Kidney (tissue), 14 donors: ENCODE measurements around the gene GPR17. TPM values are rescaled to one million over a fixed set of nuclear protein-coding genes. Genes with fewer than 3 reads are reported as not detected.

ENCODE experiments used
- DNase-seq, 5 donors: peaks; one replicate each; pipeline ENCODE4 v3.0.0-alpha.2; 2013 to 2020
- FAIRE-seq: peaks from 2 replicates; lab custom pipeline; 2012; peaks lifted over from hg19 to GRCh38; lab: Jason Lieb, UNC
- H3K27ac ChIP-seq, 2 donors: one replicate each; pipeline ENCODE4 v1.7.0; 2013; ENCODE audit warnings: low read depth in 2 of 2, low read length in 2 of 2, inconsistent platforms in 1 of 2
- H3K27me3 ChIP-seq: one replicate; pipeline ENCODE4 v1.7.1; 2013; ENCODE audit warnings: low read length, inconsistent platforms; ENCODE audit not compliant: control insufficient read depth, insufficient read depth
- H3K36me3 ChIP-seq, 3 donors: one replicate each; pipeline versions ENCODE4 v1.7.0 to v1.7.1; 2013; ENCODE audit warnings: low read length in 3 of 3, control low read depth in 1 of 3, inconsistent platforms in 1 of 3; ENCODE audit not compliant: insufficient read depth in 3 of 3, control insufficient read depth in 2 of 3
- H3K4me1 ChIP-seq, 3 donors: one replicate each; pipeline versions ENCODE4 v1.7.0 to v1.7.1; 2013; ENCODE audit warnings: low read length in 3 of 3, inconsistent platforms in 1 of 3, low read depth in 1 of 3; ENCODE audit not compliant: control insufficient read depth in 2 of 3, insufficient read depth in 2 of 3
- H3K4me3 ChIP-seq, 3 donors: one replicate each; pipeline versions ENCODE4 v1.7.0 to v1.8.1; 2013; ENCODE audit warnings: low read length in 3 of 3, control low read depth in 1 of 3, inconsistent platforms in 1 of 3
- H3K9ac ChIP-seq, 3 donors: one replicate each; pipeline versions ENCODE4 v1.7.0 to v1.7.1; 2013; ENCODE audit warnings: low read length in 3 of 3, control low read depth in 1 of 3, inconsistent platforms in 1 of 3
- H3K9me3 ChIP-seq, 3 donors: one replicate each; pipeline versions ENCODE4 v1.7.0 to v1.7.1; 2013; ENCODE audit warnings: low read length in 3 of 3, control low read depth in 1 of 3, inconsistent platforms in 1 of 3; ENCODE audit not compliant: control insufficient read depth in 2 of 3, insufficient read depth in 1 of 3
- intact Hi-C: fragments of 100-400 bp; cut with DNase I; formaldehyde crosslinking; loops from one replicate; pipeline ENCODE4 v1.11.1; 2022
- polyA plus RNA-seq: library from polyadenylated mRNA; stranded (reverse); fragments of 350-450 nt; fragmentation: Illumina TruSeq; extraction: RNeasy Lipid Tissue Mini Kit (QIAGEN cat#74804); gene quantifications from one replicate; pipeline ENCODE4 v1.2.3, GENCODE V29; 2014; ENCODE audit warnings: low read depth, low replicate concordance; ENCODE audit not compliant: insufficient read depth
- total RNA-seq: library from RNA; stranded (reverse); fragmentation: NEBNext Ultra II Directional; extraction: Animal tissue kit (Norgen Biotek cat#: 25700); gene quantifications from one replicate; pipeline ENCODE4 v1.2.1, GENCODE V29; 2021
- TF ChIP-seq, protein P1 (sequence below): IDR thresholded peaks from 3 replicates; pipeline ENCODE4 v1.5.1; 2012; ENCODE audit warnings: mild to moderate bottlenecking, moderate library complexity, borderline replicate concordance; ENCODE audit not compliant: insufficient read depth; ENCODE audit errors: extremely low read depth
- donor health status: control.
- donor health status: control.
- donor health status: control.
- donor health status: control.
- donor health status: control.
- donor health status: DM: yes; HTN: yes; CAD: no.
- donor health status: Normal renal cell carcinoma (clear cell type).

Gene GPR17
- total and polyA plus RNA-seq, 2 donors from 2014 or later: 0.39 to 0.50 TPM

DNA sequence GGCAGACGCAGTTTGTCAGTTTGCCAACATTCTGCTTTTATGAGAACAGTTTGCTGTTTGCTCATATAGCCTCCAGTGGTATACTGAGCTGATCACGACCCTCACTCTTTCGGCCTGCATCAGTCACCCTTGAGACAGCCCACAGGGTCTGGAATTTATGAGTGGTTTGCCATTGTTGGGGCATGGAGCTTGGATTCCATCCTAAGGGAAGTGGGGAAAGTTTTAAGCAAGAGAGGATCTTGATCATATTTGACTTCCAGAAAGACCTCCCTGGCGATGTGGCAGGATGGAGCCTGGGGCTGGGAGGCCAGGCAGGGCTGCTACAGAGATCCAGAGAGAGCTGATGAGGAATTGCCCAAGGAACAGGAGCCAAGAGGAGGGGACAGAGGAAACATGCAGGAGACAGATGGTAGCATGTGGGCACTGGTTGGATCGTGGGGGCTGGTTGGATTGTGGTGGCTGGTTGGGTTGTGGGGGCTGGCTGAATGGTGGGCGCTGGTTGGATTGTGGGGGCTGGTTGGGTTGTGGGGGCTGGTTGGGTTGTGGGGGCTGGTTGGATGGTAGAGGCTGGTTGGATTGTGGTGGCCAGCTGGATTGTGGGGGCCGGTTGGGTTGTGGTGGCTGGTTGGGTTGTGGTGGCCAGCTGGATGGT, 27.3 kb upstream of the GPR17 start:
- Histone ChIP-seq H3K4me3 (no peak overlapping the region), H3K27me3 (no peaks in the 10 kb centered on the region), H3K27ac (no peak overlapping the region), H3K9me3 (peaks cover 0 to 2% (median 0%) of the 10 kb centered on the region in 3 donors), H3K36me3 (peaks cover 0 to 3% (median 0%) of the 10 kb centered on the region in 3 donors), H3K9ac (no peak overlapping the region), H3K4me1 (no peaks in the 10 kb centered on the region)
- TF ChIP-seq, protein P1, sequence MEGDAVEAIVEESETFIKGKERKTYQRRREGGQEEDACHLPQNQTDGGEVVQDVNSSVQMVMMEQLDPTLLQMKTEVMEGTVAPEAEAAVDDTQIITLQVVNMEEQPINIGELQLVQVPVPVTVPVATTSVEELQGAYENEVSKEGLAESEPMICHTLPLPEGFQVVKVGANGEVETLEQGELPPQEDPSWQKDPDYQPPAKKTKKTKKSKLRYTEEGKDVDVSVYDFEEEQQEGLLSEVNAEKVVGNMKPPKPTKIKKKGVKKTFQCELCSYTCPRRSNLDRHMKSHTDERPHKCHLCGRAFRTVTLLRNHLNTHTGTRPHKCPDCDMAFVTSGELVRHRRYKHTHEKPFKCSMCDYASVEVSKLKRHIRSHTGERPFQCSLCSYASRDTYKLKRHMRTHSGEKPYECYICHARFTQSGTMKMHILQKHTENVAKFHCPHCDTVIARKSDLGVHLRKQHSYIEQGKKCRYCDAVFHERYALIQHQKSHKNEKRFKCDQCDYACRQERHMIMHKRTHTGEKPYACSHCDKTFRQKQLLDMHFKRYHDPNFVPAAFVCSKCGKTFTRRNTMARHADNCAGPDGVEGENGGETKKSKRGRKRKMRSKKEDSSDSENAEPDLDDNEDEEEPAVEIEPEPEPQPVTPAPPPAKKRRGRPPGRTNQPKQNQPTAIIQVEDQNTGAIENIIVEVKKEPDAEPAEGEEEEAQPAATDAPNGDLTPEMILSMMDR: no peak
- FAIRE-seq: no peak
- DNase-seq: peak in 1 of 5 donors; percentile 18
- intact Hi-C loops: no loop called here

DNA sequence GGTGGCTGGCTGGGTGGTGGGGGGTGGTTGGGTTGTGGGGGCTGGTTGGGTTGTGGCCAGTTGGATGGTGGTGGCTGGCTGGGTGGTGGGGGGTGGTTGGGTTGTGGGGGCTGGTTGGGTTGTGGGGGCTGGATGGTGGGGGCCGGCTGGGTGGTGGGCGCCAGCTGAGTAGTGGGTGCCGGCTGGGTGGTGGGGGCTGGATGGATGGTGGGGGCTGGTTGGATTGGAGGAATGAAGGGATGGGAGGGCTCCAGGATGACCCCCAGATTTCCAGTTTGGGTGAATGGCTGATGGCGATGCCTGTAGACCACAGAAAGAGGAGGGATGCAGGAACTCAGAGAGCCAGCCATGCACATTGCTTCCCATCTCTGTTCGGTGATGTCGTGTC, 26.8 kb upstream of the GPR17 start:
- peaks cover 0 to under 1% (median 0%) of the 10 kb centered on the region in 3 donors for H3K9me3 ChIP-seq
- H3K4me3 ChIP-seq: no peak overlapping the region
- FAIRE-seq (no peak), DNase-seq (peak in 1 of 5 donors; percentile 26)
- H3K36me3 ChIP-seq: peaks cover 0 to 3% (median 0%) of the 10 kb centered on the region in 3 donors
- intact Hi-C loops: no loop called here
- no peak overlapping the region for H3K27ac ChIP-seq
- TF ChIP-seq, protein P1: no peak
- no peaks in the 10 kb centered on the region for H3K27me3 ChIP-seq
- no peaks in the 10 kb centered on the region for H3K4me1 ChIP-seq
- no peak overlapping the region for H3K9ac ChIP-seq

DNA sequence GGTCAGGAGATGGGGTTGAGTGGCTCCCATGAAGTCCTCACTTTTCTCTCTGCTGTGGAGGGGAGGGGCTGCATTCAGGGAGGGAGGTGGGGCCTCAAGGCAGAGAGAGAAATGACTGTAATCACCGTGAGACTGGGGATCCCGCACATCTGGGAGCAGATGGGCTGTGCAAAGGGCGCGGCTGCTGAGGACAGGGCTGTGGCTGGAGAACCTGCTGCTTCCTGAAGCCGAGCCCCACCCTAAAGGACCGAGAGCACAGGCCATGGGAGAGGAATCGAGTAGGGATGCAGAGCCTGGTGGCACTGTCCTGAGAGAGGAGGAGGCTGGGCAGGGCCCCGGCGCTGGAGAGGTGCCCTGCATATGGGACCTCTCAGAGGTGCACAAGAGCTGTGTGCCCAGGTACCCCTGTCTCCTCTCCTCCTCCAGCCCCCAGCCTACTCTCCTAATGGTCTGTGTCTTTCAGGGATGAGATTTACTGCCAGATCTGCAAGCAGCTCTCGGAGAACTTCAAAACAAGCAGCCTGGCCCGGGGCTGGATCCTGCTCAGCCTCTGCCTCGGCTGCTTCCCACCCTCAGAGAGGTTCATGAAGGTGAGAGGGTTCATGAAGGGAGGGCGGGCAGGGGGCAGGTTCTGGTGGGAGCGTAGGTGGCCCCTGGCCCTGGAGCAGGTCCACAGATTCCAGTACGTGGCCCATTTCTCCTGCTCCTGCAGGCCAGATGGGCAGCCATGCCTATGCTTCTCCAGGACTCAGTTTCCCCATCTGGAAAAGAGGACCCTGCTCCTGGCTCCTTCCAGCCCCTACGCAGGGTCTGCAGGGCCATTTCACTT, 25.9 kb upstream of the GPR17 start:
- H3K4me1 ChIP-seq: no peaks in the 10 kb centered on the region
- DNase-seq: peak in 3 of 5 donors; percentile 37 to 54 (median 54)
- no peak overlapping the region for H3K27ac ChIP-seq
- H3K27me3 ChIP-seq: no peaks in the 10 kb centered on the region
- FAIRE-seq: no peak
- no peak overlapping the region for H3K4me3 ChIP-seq
- no peaks in the 10 kb centered on the region for H3K9me3 ChIP-seq
- TF ChIP-seq, protein P1: no peak
- H3K36me3 ChIP-seq: peaks cover 0 to 3% (median 0%) of the 10 kb centered on the region in 3 donors
- intact Hi-C loops: no loop called here
- H3K9ac ChIP-seq: no peak overlapping the region
